GM23248 (cell line): ENCODE data around the gene SC5D. TPM values are rescaled to one million over a fixed set of nuclear protein-coding genes. Genes with fewer than 3 reads are reported as not detected.

Source experiments
- DNase-seq: peaks from one replicate; pipeline ENCODE4 v3.0.0-alpha.2; 2015
- H2AFZ ChIP-seq: fragments of 200-600 bp; sonication (generic); 2 replicates; pipeline ENCODE4 v1.6.1; 2016; ENCODE audit warnings: antibody characterized with exemption
- H3F3A ChIP-seq: fragments of 200-600 bp; sonication (generic); 2 replicates; pipeline ENCODE4 v1.6.1; 2016; ENCODE audit warnings: mild to moderate bottlenecking, antibody characterized with exemption, mixed run types; ENCODE audit not compliant: insufficient read depth
- H3K27ac ChIP-seq: fragments of 200-600 bp; sonication (generic); 2 replicates; pipeline ENCODE4 v1.5.1; 2016; ENCODE audit warnings: mild to moderate bottlenecking
- H3K27me3 ChIP-seq: fragments of 200-600 bp; sonication (generic); replicated peaks from 2 replicates; pipeline ENCODE4 v1.6.1; 2016; ENCODE audit warnings: mild to moderate bottlenecking; ENCODE audit not compliant: insufficient read depth
- H3K36me3 ChIP-seq: fragments of 200-600 bp; sonication (generic); 2 replicates; pipeline ENCODE4 v1.6.1; 2016; ENCODE audit warnings: low read depth, mild to moderate bottlenecking
- H3K4me1 ChIP-seq: fragments of 200-600 bp; sonication (generic); 2 replicates; pipeline ENCODE4 v1.6.1; 2016; ENCODE audit warnings: mild to moderate bottlenecking; ENCODE audit not compliant: insufficient read depth
- H3K4me2 ChIP-seq: fragments of 200-600 bp; sonication (generic); one replicate; pipeline ENCODE4 v1.6.1; 2016; ENCODE audit warnings: mild to moderate bottlenecking; ENCODE audit not compliant: unreplicated experiment
- H3K4me3 ChIP-seq: fragments of 200-600 bp; sonication (generic); 2 replicates; pipeline ENCODE4 v1.5.1; 2016; ENCODE audit warnings: mild to moderate bottlenecking
- H3K79me2 ChIP-seq: fragments of 200-600 bp; sonication (generic); 2 replicates; pipeline ENCODE4 v1.6.1; 2016; ENCODE audit warnings: mild to moderate bottlenecking; ENCODE audit not compliant: insufficient read depth
- H3K9ac ChIP-seq: fragments of 200-600 bp; sonication (generic); 2 replicates; pipeline ENCODE4 v1.6.1; 2016; ENCODE audit warnings: mild to moderate bottlenecking
- H3K9me2 ChIP-seq: fragments of 200-600 bp; sonication (generic); 2 replicates; pipeline ENCODE4 v1.6.1; 2016; ENCODE audit warnings: mixed run types, mild to moderate bottlenecking, moderate library complexity; ENCODE audit not compliant: insufficient read depth
- H3K9me3 ChIP-seq: fragments of 200-600 bp; sonication (generic); one replicate; pipeline ENCODE4 v1.6.1; 2017; ENCODE audit warnings: low read depth
- H4K20me1 ChIP-seq: fragments of 200-600 bp; sonication (generic); 2 replicates; pipeline ENCODE4 v1.6.0; 2016; ENCODE audit not compliant: insufficient read depth
- EZH2 ChIP-seq: fragments of 200-600 bp; sonication (generic); IDR thresholded peaks from 2 replicates; pipeline ENCODE4 v1.6.1; 2018; ENCODE audit warnings: antibody characterized with exemption, mild to moderate bottlenecking; ENCODE audit not compliant: insufficient read depth, poor library complexity, severe bottlenecking
- EZH2phosphoT487 ChIP-seq: fragments of 200-600 bp; sonication (generic); IDR thresholded peaks from 2 replicates; pipeline ENCODE4 v1.6.1; 2018; ENCODE audit warnings: antibody characterized with exemption, moderate library complexity, mild to moderate bottlenecking, low read depth; ENCODE audit not compliant: insufficient read depth
- WGBS, 2 experiments: methylation state at CpG; one replicate each; pipeline ENCODE4 v1.1.6; 2015 to 2017; ENCODE audit warnings: low lambda C conversion rate in 2 of 2, low coverage in 1 of 2; ENCODE audit errors: missing lambda C conversion rate in 2 of 2; 5-methylcytosine and 5-hydroxymethylcytosine counted together
- in situ Hi-C: fragments of 300-500 bp; cut with MboI; formaldehyde crosslinking; loops from 2 replicates; pipeline ENCODE4 v1.15.0; 2020
- polyA plus RNA-seq: library from polyadenylated mRNA; unstranded; fragments of >200 nt; fragmentation: Nextera tagmentation; extraction: Ambion mirVana; gene quantifications from 2 replicates; pipeline ENCODE4 v1.2.1, GENCODE V29; 2016
- total RNA-seq: library from RNA; depleted of rRNA; stranded (reverse); fragments of >200 nt; shearing (Covaris generic); gene quantifications from 2 replicates; pipeline ENCODE4 v1.2.3, GENCODE V29; 2014

Gene SC5D
- total and polyA plus RNA-seq, 2 experiments from 2014 or later: 27.7 to 32.7 TPM

GRCh38 chr11:121347094-121347493 lies 54.5 kb downstream of the SC5D start:
- Histone ChIP-seq H3K4me2 (no peak overlapping the region), H3K9ac (no peak overlapping the region), H3K4me3 (no peak overlapping the region), H4K20me1 (no peaks in the 10 kb centered on the region), H3K27me3 (peaks cover 48% of the 10 kb centered on the region), H3K4me1 (no peaks in the 10 kb centered on the region), H2AFZ (no peak overlapping the region), H3K79me2 (no peaks in the 10 kb centered on the region), H3K9me2 (no peaks in the 10 kb centered on the region), H3K27ac (no peak overlapping the region), H3F3A (no peaks in the 10 kb centered on the region), H3K36me3 (no peaks in the 10 kb centered on the region), H3K9me3 (no peaks in the 10 kb centered on the region)
- WGBS, 2 experiments: 76 to 83% methylated on average over 2 of the region's 2 CpGs
- TF ChIP-seq EZH2phosphoT487 (no peak), EZH2 (no peak)
- in situ Hi-C loops: no loop called here
- DNase-seq: no peak

GRCh38 chr11:121347813-121348212 lies 55.2 kb downstream of the SC5D start:
- peaks cover 55% of the 10 kb centered on the region for H3K27me3 ChIP-seq
- WGBS, 2 experiments: 63 to 75% methylated on average over 5 of the region's 5 CpGs
- H3K27ac ChIP-seq: no peak overlapping the region
- no peaks in the 10 kb centered on the region for H4K20me1 ChIP-seq
- H3K79me2 ChIP-seq: no peaks in the 10 kb centered on the region
- DNase-seq: no peak
- H3K36me3 ChIP-seq: no peaks in the 10 kb centered on the region
- TF ChIP-seq EZH2: no peak
- TF ChIP-seq EZH2phosphoT487: no peak
- no peak overlapping the region for H3K4me3 ChIP-seq
- no peak overlapping the region for H2AFZ ChIP-seq
- in situ Hi-C loops: no loop called here
- H3F3A ChIP-seq: no peaks in the 10 kb centered on the region
- H3K4me1 ChIP-seq: no peaks in the 10 kb centered on the region
- H3K9me2 ChIP-seq: no peaks in the 10 kb centered on the region
- no peak overlapping the region for H3K4me2 ChIP-seq
- no peaks in the 10 kb centered on the region for H3K9me3 ChIP-seq
- H3K9ac ChIP-seq: no peak overlapping the region

GRCh38 chr11:121348220-121348875 lies 55.8 kb downstream of the SC5D start:
- Histone ChIP-seq H3K9me3 (no peaks in the 10 kb centered on the region), H3K9me2 (no peaks in the 10 kb centered on the region), H3F3A (no peaks in the 10 kb centered on the region), H3K36me3 (no peaks in the 10 kb centered on the region), H3K79me2 (no peaks in the 10 kb centered on the region), H3K27me3 (peaks cover 56% of the 10 kb centered on the region), H3K4me3 (no peak overlapping the region), H3K9ac (no peak overlapping the region), H2AFZ (no peak overlapping the region), H4K20me1 (no peaks in the 10 kb centered on the region), H3K27ac (no peak overlapping the region), H3K4me2 (no peak overlapping the region), H3K4me1 (no peaks in the 10 kb centered on the region)
- in situ Hi-C loops: no loop called here
- TF ChIP-seq EZH2: no peak
- no peak for TF ChIP-seq EZH2phosphoT487
- WGBS, 2 experiments: 52% methylated on average over 7 of the region's 7 CpGs
- DNase-seq: no peak

GRCh38 chr11:121349790-121350189 lies 57.2 kb downstream of the SC5D start:
- no peaks in the 10 kb centered on the region for H3F3A ChIP-seq
- in situ Hi-C loops: no loop called here
- H3K9ac ChIP-seq: no peak overlapping the region
- H3K9me2 ChIP-seq: no peaks in the 10 kb centered on the region
- TF ChIP-seq EZH2: no peak
- TF ChIP-seq EZH2phosphoT487: no peak
- no peaks in the 10 kb centered on the region for H3K79me2 ChIP-seq
- H3K4me1 ChIP-seq: no peaks in the 10 kb centered on the region
- no peaks in the 10 kb centered on the region for H4K20me1 ChIP-seq
- H3K4me3 ChIP-seq: no peak overlapping the region
- no peaks in the 10 kb centered on the region for H3K9me3 ChIP-seq
- peaks cover 60% of the 10 kb centered on the region for H3K27me3 ChIP-seq
- 0 to 6% methylated on average over 1 of the region's 1 CpG for WGBS, 2 experiments
- H2AFZ ChIP-seq: no peak overlapping the region
- no peak overlapping the region for H3K27ac ChIP-seq
- no peak overlapping the region for H3K4me2 ChIP-seq
- no peak for DNase-seq
- H3K36me3 ChIP-seq: no peaks in the 10 kb centered on the region
